NOMO-1 treated with dmso at 0.1 percent for 144 hours (cell line): Measurements from ENCODE around the gene ADGRF1.
"Not testable (repeated sequence)": the region's sequence is repeated elsewhere in the genome, so short reads cannot be mapped to it uniquely, and the experiment has no call there.

Source experiments
- DNase-seq: peaks from one replicate; lab custom pipeline; 2025; ENCODE audit not compliant: unreplicated experiment; lab: John Stamatoyannopoulos, UW

ADGRF1 gene

DNA sequence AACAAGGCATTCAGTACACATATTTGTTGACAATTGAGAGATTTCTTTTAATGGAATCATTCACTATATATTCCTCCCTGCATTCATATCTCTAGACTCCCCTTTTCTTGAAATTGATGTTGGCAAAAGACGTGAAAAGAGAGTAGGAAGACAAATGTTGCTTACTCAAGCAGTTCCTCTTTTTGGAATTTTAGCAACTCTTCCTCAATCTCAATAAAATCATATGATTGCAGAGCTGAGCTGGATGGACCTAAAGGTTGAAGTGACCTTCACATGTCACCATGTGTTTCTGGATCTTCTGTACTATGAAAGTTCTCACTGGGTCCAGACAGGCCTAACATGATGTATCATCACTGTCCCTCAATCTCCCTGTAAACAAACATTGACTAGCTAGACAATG is 18.6 kb downstream of the ADGRF1 start:
- DNase-seq, result peak; percentile 20

GRCh38 chr6:47022191-47022590 is 19.9 kb downstream of the ADGRF1 start:
- no peak for DNase-seq

DNA sequence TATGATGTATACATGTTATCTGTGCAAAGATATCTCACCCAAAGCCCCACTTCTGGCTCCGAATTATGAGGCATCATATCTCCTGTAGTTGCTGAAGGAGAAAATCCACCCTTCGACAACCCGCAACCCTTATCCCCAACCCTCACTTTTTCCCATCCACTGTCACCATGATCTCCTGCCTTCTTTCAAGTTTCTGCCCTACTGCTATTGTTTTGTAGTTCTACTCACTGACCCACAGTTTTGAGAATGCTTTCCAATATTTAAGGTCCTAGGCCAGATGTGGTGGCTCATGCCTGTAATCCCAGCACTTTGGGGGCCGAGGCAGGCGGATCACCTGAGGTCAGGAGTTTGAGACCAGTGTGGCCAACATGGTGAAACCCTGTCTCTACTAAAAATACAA is 22.2 kb downstream of the ADGRF1 start:
- no peak for DNase-seq

DNA sequence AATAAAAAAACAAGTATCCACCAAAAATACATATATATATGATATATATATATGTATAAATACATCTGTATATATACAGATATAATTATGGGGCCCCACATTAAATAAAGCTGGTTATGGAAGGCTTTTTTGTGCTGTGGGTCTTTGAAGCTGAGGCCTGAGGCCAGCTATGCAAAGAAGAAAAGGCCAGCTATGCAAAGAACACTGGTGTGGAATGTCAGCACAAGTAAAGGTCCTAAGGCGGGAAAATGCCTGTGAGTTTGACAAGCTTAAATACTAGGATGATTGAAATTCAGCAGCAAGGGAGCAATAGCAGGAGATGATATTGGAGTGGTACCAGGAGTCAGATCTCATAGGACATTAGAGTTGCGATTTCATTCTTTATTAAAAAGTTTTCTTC is 25.2 kb downstream of the ADGRF1 start:
- no peak for DNase-seq

- no peak for DNase-seq
Observed at GRCh38 chr6:47016261-47016660, 25.9 kb downstream of the ADGRF1 start.

DNA sequence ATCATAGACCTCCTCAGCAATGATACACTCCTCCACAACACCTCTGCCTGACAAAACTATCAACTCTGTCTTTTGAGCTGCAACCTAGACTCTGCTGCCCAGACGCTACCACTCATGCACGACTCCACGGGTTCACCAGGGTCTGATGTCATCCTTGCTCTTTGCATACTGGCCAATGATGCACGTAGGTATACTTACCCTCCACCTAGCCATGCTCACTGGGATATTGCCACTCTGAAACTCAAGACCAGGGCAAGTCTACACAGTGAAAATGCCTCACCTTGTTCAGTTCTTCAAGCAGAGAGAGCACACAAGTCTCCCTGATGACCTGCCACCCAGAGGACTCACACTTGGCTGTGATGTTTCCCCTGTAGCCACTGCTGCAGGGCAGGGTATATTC is 27.7 kb downstream of the ADGRF1 start:
- DNase-seq, result no peak

DNA sequence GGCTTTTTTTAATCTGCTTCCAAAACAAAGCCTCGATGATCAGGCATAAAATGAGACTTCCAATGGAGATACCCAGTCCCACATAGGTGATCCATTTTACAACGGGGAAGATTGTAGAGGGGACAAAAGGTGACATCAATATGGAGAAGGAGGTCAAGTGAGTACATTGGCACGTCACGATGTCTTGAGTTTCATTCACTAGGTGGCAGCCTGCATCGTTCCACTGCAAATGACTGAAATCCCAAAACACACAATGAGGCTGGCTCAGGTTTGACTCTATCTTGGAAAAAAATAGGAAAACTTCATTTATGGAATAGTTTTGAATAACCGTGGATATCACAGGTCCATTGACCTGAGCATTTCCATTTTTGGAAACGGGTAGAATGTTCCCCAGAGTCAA is 32.5 kb downstream of the ADGRF1 start:
- no peak for DNase-seq

DNA sequence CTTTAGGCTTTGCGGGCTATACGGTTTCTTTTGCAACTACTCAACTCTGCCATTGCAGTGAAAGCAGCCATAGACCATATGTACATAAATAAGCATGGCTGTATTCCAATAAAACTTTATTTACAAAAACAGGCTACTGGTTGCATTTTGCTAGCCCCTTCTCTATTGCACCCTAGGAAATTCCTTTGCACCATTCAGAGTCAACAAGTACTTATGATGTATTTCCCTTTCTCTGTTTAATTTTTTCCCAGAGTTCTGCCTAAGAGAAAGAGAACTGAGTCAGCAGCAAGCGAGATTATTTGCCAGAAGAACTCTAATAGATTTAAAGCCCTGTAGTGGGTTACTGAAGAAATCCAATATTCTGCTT is 33.8 kb downstream of the ADGRF1 start:
- no peak for DNase-seq

DNA sequence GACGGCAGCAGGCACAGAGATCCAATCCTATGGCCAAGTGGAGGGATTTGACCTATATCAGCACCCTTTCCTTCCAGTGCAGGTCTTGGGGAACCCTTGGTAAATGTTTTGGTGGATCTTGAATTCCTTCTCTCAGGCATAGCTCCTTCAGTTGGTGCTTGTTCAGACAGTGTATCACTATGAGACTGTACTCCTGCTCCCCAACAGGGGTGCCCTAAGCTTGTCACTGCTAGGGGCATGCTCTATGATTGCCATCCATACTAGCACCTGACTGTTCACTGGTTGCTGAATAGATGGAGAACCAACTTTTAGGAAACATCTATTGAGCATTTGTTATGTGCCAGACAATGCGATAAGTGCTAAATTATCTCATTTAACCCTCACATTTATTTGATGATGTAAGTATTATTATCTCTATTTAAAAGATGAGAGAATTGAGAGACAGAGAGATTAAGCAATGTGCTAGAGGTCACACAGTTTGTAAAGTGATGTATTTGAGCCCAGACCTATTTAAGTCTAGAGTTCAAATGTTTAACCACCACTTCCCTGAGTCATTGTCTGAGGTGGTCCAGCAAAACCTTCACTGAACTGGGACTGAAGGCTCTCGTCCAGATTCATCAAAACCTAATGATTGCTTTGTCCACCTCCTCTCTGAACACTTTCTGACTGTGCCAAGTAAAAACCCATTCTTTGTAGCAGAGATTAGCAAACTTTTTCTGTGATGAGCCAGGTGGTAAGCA is 34.3 kb downstream of the ADGRF1 start:
- no peak for DNase-seq

GRCh38 chr6:47005486-47005885 is 36.6 kb downstream of the ADGRF1 start:
- DNase-seq, result no peak

DNA sequence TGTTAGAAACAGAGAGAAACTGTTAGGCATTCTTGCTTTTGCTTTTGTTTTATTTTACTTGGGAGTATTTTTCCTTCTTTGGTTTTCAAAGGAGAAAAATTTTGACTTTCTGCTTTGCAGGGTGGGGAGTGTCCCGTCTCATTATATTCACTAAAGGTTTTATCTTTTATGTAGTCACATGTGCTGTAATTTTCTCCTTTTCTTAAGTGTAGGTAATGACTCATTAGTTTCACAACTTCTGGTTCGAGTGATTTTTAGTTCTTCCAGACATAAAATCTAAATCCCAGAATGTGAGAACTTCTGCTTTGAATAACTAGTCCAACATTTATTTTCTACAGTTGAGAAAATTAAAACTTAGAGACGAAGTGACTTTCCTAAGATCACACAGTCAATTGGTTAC is 37.7 kb downstream of the ADGRF1 start:
- DNase-seq, result peak; percentile 63

GRCh38 chr6:47000842-47001241 is 41.3 kb downstream of the ADGRF1 start:
- no peak for DNase-seq

- no peak for DNase-seq
Observed at GRCh38 chr6:46998436-46999017, 43.6 kb downstream of the ADGRF1 start.

- no peak for DNase-seq
Observed at GRCh38 chr6:46997646-46998045, 44.5 kb downstream of the ADGRF1 start.

- DNase-seq, result no peak
Observed at GRCh38 chr6:46996860-46997641, 45.1 kb downstream of the ADGRF1 start.

DNA sequence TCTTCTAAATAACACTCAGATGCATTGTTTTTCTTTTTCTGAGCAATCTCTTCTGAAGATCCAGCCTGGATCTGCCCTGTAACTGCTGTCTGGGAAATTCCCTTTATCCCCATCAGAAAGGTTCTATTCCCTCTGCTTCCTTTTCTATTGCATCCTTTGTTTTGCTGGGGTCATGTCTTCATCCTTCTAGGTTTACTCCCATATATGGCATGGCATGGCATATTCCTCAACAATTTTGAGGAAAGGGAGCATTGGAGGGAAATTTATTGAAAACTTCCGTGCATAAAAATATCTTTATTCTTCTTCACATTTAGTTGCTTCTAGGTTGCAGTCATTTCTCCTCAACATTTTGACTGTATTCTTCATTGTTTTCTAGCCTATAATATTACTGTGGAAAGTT is 47.2 kb downstream of the ADGRF1 start:
- DNase-seq, result no peak

DNA sequence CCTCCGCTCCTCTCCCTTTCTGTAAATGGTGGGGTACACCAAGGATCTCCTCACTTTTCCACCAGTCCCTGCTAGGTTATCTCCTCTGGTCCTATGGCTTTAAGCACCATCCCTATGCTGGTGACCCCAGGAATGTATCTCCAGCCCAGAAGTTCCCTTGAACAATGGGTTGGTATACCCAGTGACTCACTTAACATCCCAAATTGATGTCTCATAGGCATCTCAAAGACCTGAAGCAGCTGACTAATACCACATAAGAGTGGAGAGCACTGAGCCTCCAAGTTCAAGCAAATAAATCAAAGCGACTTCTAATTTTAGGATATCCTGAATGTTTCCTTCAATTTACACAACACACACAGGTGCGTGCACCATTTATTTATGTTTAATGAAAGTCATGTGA is 48.3 kb downstream of the ADGRF1 start:
- no peak for DNase-seq

- not testable (repeated sequence) for DNase-seq
Observed at GRCh38 chr6:46992391-46992790, 49.7 kb downstream of the ADGRF1 start.

GRCh38 chr6:46990818-46991510 is 51.2 kb downstream of the ADGRF1 start:
- DNase-seq, result peak; percentile 42

DNA sequence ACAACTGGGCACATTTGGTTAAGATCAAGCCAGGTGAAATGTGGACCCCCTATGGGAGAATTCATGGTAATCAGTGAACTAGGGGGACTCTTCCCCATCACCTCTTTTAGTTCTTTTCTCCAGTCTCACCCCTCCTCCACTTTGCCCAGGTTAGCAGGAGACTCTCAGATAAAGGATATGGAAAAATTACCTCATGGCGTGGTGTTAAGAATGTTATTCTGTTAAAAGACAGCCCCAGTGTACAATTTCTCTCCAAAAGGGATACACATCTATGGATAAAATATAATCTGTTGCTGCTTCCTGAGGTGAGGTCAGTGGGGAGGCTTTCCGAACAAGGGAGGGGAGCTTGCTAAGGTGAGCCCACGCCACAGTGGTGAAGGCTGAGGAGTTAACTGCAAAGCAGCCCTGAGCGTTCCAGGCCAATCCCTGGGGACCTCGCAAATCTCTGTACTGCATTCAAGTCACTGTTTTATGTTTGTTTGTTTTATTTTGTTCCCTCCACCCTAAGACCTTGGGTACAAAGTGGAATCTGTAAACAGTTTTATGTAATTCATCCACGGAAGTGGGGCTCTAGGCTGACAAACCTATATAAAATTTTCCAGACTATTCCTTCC is 52.0 kb downstream of the ADGRF1 start:
- DNase-seq, result no peak

GRCh38 chr6:46989398-46989797 is 52.7 kb downstream of the ADGRF1 start:
- DNase-seq, result no peak
